PC-9 (cell line): ENCODE data around the gene CD200. TPM values are rescaled to one million over a fixed set of nuclear protein-coding genes. Genes with fewer than 3 reads are reported as not detected.
A peak's percentile ranks its signal among the peaks of the same experiment; 100 is the strongest.

Source experiments
- BruUV-seq: library from RNA; stranded (reverse); fragments of 400-500 nt; replicated peaks from 2 replicates; lab custom pipeline; 2021; lab: Mats Ljungman, UMichigan
- CTCF ChIA-PET: fragments of 300-600 bp; sonication (Branson Sonifier 250); formaldehyde crosslinking; loops from one replicate; lab custom pipeline; 2022; ENCODE audit warnings: antibody characterized with exemption; lab: Charles Lee
- POLR2A ChIA-PET: fragments of 300-600 bp; sonication (Branson Sonifier 250); formaldehyde crosslinking; loops from one replicate; lab custom pipeline; 2022; ENCODE audit warnings: antibody characterized with exemption; ENCODE audit not compliant: unreplicated experiment; lab: Charles Lee
- DNase-seq, 2 experiments: peaks; one replicate each; pipeline versions ENCODE4 v3.0.0 to v3.0.0-alpha.2; 2015 to 2022; ENCODE audit warnings: mixed read lengths in 1 of 2
- H2AFZ ChIP-seq: fragments of 200-600 bp; sonication (generic); 2 replicates; pipeline ENCODE4 v1.8.1; 2017; ENCODE audit warnings: antibody characterized with exemption
- H3F3A ChIP-seq: fragments of 200-600 bp; sonication (generic); 2 replicates; pipeline ENCODE4 v1.8.1; 2017; ENCODE audit warnings: antibody characterized with exemption, mild to moderate bottlenecking, low read depth; ENCODE audit not compliant: insufficient read depth
- H3K27ac ChIP-seq: fragments of 200-600 bp; sonication (generic); 2 replicates; pipeline ENCODE4 v1.6.1; 2016; ENCODE audit warnings: mixed run types
- H3K27me3 ChIP-seq: fragments of 200-600 bp; sonication (generic); 2 replicates; pipeline ENCODE4 v1.6.1; 2016; ENCODE audit warnings: low read depth, mixed run types; ENCODE audit not compliant: insufficient read depth
- H3K36me3 ChIP-seq: fragments of 200-600 bp; sonication (generic); 2 replicates; pipeline ENCODE4 v1.6.1; 2016; ENCODE audit warnings: low read depth, mixed run types
- H3K4me1 ChIP-seq: fragments of 200-600 bp; sonication (generic); replicated peaks from 2 replicates; pipeline ENCODE4 v1.6.1; 2016; ENCODE audit warnings: mixed run types; ENCODE audit not compliant: insufficient read depth
- H3K4me2 ChIP-seq: fragments of 200-600 bp; sonication (generic); 2 replicates; pipeline ENCODE4 v1.6.1; 2017; ENCODE audit warnings: mixed run types
- H3K4me3 ChIP-seq: fragments of 200-600 bp; sonication (generic); 2 replicates; pipeline ENCODE4 v1.6.1; 2016; ENCODE audit warnings: mixed run types
- H3K79me2 ChIP-seq: fragments of 200-600 bp; sonication (generic); 2 replicates; pipeline ENCODE4 v1.6.1; 2017; ENCODE audit warnings: low read depth, mixed run types
- H3K9me2 ChIP-seq: fragments of 200-600 bp; sonication (generic); 2 replicates; pipeline ENCODE4 v1.8.1; 2017; ENCODE audit warnings: mild to moderate bottlenecking; ENCODE audit not compliant: insufficient read depth
- H3K9me3 ChIP-seq: fragments of 200-600 bp; sonication (generic); 2 replicates; pipeline ENCODE4 v1.8.1; 2016; ENCODE audit warnings: low read depth; ENCODE audit not compliant: insufficient read depth
- H4K20me1 ChIP-seq: fragments of 200-600 bp; sonication (generic); 2 replicates; pipeline ENCODE4 v1.8.1; 2017; ENCODE audit not compliant: insufficient read depth
- EZH2 ChIP-seq: fragments of 200-600 bp; sonication (generic); IDR thresholded peaks from 2 replicates; pipeline ENCODE4 v1.8.0; 2017; ENCODE audit warnings: antibody characterized with exemption, low read depth
- intact Hi-C: fragments of 100-400 bp; cut with micrococcal nuclease; formaldehyde crosslinking; loops from one replicate; pipeline ENCODE4 v1.10.0; 2022; ENCODE audit not compliant: unreplicated experiment
- total RNA-seq: library from RNA; stranded (reverse); gene quantifications from 2 replicates; pipeline ENCODE4 v1.2.3, GENCODE V29; 2021
- TF ChIP-seq, protein P1 (sequence below): fragments of 200-600 bp; sonication (generic); conservative IDR thresholded peaks from 2 replicates; pipeline ENCODE4 v1.6.1; 2017; ENCODE audit warnings: mixed run types, antibody characterized with exemption, mild to moderate bottlenecking, moderate library complexity

The CD200 gene
- total RNA-seq, 1 experiment from 2014 or later = 4.0 TPM

DNA sequence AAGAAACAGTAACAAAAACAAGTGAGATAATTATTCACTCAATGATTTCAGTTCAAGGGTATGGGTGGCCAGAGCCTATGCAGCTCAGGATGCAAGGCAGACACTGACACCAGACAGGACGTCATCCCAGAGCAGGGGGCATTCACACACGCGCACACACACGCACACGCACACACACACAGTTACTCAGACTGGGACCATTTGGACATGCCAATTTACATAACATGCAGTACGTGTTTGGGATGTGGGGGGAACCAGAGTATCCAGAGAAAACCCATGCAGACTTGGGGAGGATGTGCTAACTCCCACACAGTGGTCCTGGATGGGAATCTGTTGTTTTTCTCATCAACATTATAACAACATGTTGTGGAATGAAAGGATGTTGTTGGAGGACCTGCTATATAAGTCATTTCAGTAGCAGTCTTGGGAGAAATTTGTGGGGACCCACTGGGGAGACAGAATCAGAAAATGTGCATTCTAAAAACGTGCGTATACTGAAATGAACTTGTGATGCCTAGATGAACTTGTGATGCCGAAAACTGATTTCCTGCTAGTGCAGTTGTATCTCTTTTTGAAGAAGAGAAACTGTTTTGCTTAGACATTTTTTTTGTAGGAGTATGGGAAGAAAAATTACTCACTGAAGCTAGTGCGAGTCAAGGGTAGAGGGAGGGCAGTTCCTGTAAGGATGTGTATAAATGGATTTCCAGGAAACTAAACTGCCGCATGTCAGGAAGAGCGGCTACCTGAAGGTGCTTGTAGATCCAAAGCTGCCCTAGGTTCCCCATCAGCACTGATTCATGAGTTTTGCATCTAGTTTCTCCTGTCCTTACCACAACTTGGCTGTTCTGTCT, 25.2 kb downstream of the CD200 start:
- ChIA-PET CTCF (no interaction called here), POLR2A (no interaction called here)
- Histone ChIP-seq H3K27me3 (no peaks in the 10 kb centered on the region), H4K20me1 (no peaks in the 10 kb centered on the region), H3K9me2 (no peaks in the 10 kb centered on the region), H3K4me2 (no peak overlapping the region; the same call in 1 of the 2 replicates), H3K4me3 (no peak overlapping the region), H3K4me1 (no peaks in the 10 kb centered on the region), H3F3A (no peaks in the 10 kb centered on the region), H3K27ac (no peak overlapping the region), H3K9me3 (no peaks in the 10 kb centered on the region; the same call in 1 of the 2 replicates), H2AFZ (0 out of 2 replicates have a peak overlapping the region, but pooled peaks have one; percentile 64), H3K36me3 (no peaks in the 10 kb centered on the region), H3K79me2 (no peaks in the 10 kb centered on the region)
- intact Hi-C loops = no loop called here
- TF ChIP-seq, protein P1, sequence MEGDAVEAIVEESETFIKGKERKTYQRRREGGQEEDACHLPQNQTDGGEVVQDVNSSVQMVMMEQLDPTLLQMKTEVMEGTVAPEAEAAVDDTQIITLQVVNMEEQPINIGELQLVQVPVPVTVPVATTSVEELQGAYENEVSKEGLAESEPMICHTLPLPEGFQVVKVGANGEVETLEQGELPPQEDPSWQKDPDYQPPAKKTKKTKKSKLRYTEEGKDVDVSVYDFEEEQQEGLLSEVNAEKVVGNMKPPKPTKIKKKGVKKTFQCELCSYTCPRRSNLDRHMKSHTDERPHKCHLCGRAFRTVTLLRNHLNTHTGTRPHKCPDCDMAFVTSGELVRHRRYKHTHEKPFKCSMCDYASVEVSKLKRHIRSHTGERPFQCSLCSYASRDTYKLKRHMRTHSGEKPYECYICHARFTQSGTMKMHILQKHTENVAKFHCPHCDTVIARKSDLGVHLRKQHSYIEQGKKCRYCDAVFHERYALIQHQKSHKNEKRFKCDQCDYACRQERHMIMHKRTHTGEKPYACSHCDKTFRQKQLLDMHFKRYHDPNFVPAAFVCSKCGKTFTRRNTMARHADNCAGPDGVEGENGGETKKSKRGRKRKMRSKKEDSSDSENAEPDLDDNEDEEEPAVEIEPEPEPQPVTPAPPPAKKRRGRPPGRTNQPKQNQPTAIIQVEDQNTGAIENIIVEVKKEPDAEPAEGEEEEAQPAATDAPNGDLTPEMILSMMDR = no peak
- TF ChIP-seq EZH2 = no peak
- DNase-seq = no peak
- no TSS peak for BruUV-seq

DNA sequence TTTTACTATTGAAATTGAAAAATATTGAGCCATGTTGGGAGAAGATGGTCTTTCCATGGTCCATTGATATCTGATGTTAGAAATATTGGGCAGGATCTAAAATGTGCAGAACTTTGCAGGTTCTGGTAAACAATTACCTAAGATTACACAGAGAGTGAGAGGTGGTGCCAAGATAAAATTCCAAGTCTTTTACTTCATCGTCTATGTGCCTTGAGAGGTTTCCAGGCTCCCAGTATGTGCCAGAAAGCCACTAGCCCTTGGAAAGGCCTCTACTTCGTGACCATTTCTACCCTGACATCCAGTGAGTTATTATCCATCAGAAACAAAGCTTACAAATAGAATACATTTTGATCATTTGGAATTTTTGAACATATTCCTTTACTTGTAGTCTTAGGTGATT, 27.6 kb downstream of the CD200 start:
- H2AFZ ChIP-seq = no peak overlapping the region
- no peaks in the 10 kb centered on the region for H3K36me3 ChIP-seq
- DNase-seq = no peak
- intact Hi-C loops = no loop called here
- H3K4me3 ChIP-seq = no peak overlapping the region
- no peaks in the 10 kb centered on the region for H3K4me1 ChIP-seq
- no peak for TF ChIP-seq EZH2
- TF ChIP-seq, protein P1 = no peak
- no TSS peak for BruUV-seq
- ChIA-PET CTCF (no interaction called here), POLR2A (interaction anchor here (0.6 kb wide), 1 partner anchor 400 kb away, joined by 10 read pairs; no protein-coding TSS in a partner anchor)
- no peaks in the 10 kb centered on the region for H4K20me1 ChIP-seq
- H3K27me3 ChIP-seq = no peaks in the 10 kb centered on the region
- no peaks in the 10 kb centered on the region for H3K9me2 ChIP-seq
- H3K27ac ChIP-seq = no peak overlapping the region
- H3K9me3 ChIP-seq = no peaks in the 10 kb centered on the region; the same call in 1 of the 2 replicates
- no peaks in the 10 kb centered on the region for H3K79me2 ChIP-seq
- H3K4me2 ChIP-seq = no peak overlapping the region
- no peaks in the 10 kb centered on the region for H3F3A ChIP-seq

DNA sequence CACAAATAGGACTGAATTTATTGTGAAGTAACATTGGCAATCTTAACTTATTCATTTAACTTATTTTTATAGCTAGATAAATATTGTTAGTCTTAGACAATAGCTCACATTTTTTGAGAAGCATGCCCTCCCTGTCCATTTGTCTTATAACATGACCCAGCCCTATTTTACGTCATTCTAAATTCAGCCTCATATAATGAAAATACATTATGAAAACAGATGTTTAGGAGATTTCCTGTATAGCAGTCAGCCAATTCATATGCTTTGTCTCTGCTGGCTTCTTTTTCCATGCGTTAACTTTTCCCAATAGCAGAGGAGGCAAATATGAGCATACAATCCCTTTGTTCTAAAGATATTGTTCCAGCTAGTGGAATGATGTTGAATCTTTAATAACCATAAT, 29.3 kb downstream of the CD200 start:
- no peaks in the 10 kb centered on the region for H3K79me2 ChIP-seq
- H4K20me1 ChIP-seq = no peaks in the 10 kb centered on the region
- H3F3A ChIP-seq = no peaks in the 10 kb centered on the region
- H2AFZ ChIP-seq = no peak overlapping the region
- H3K36me3 ChIP-seq = no peaks in the 10 kb centered on the region
- CTCF ChIA-PET = no interaction called here
- H3K4me2 ChIP-seq = no peak overlapping the region
- DNase-seq = no peak
- intact Hi-C loops = no loop called here
- H3K27me3 ChIP-seq = no peaks in the 10 kb centered on the region
- H3K27ac ChIP-seq = no peak overlapping the region
- no peaks in the 10 kb centered on the region for H3K4me1 ChIP-seq
- H3K4me3 ChIP-seq = no peak overlapping the region
- no peaks in the 10 kb centered on the region; the same call in 1 of the 2 replicates for H3K9me3 ChIP-seq
- BruUV-seq = no TSS peak
- POLR2A ChIA-PET = no interaction called here
- TF ChIP-seq EZH2 = no peak
- TF ChIP-seq, protein P1 = no peak
- H3K9me2 ChIP-seq = no peaks in the 10 kb centered on the region
